GM12891 (cell line): Measurements from ENCODE around the gene SLC33A1.

Source experiments
- POLR2A ChIP-seq: IDR thresholded peaks from 2 replicates; pipeline ENCODE4 v1.6.1; 2011; ENCODE audit warnings: low read depth, low read length, control low read depth
- POLR2AphosphoS5 ChIP-seq: IDR thresholded peaks from 2 replicates; pipeline ENCODE4 v1.6.1; 2011; ENCODE audit warnings: low read depth, low read length, control low read depth

DNA sequence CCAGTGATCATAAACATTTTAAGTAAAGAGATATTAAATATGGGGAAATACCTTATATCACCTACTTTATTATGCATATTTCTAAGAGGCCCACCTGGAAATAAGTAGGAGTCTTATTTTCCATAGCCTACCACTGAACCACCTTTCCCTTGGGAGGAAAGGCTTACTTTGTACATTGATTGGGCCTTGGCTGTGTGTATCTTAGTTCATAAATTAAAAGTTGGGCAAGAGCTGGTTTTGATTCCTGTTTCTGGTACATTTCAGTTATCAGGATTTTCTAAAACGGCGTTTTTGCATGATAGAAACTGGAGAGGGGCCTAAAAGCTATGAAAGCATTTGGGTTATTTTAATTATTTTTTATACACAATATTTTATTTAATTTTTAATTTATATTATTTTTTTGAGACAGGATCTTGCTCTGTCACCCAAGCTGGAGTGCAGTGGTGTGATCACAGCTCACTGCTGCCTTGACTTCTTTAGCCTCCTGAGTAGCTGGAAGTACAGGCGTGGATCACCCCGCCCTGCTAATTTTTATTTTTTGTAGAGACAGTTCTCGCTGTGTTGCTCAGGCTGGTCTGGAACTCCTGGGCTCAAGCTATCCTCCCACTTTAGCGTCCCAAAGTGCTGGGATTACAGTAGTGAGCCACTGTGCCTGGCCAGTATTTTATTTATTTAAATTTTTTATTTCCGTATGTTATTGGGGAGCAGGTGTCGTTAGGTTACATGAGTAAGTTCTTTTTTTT is 18.8 kb upstream of the SLC33A1 start:
- TF ChIP-seq POLR2AphosphoS5 (no peak), POLR2A (no peak)
